ENCODE results near the gene CCDC148. TPM values are rescaled to one million over a fixed set of nuclear protein-coding genes. Genes with fewer than 3 reads are reported as not detected.
A peak's percentile ranks its signal among the peaks of the same experiment; 100 is the strongest.

The CCDC148 gene
- total RNA-seq, result under 1 TPM in 1 of 3 donors, not detected in 2; 0.14 TPM

GRCh38 chr2:158456309-158457066, at the start of gene CCDC148, which contains the start of gene PKP4:
CCDC148 (minus strand) TSS chr2:158456753; CDS start chr2:158456439, 314 bp downstream.
PKP4 (plus strand) TSS chr2:158456952; CDS start chr2:158533185, 76,233 bp downstream.
- Mint-ChIP-seq H3K27me3 (ENCODE audit: low read depth) (peaks cover 3% of the 10 kb centered on the region), H3K9me3 (no peaks in the 10 kb centered on the region), H3K36me3 (ENCODE audit: insufficient read depth) (no peaks in the 10 kb centered on the region), H3K4me1 (ENCODE audit: low read depth) (peaks cover 21% of the 10 kb centered on the region), H3K4me3 (peak within 1 kb of the TSS; percentile 92)
- ATAC-seq, result peak; percentile 91 to 92
- DNase-seq, result peak; percentile 86

DNA sequence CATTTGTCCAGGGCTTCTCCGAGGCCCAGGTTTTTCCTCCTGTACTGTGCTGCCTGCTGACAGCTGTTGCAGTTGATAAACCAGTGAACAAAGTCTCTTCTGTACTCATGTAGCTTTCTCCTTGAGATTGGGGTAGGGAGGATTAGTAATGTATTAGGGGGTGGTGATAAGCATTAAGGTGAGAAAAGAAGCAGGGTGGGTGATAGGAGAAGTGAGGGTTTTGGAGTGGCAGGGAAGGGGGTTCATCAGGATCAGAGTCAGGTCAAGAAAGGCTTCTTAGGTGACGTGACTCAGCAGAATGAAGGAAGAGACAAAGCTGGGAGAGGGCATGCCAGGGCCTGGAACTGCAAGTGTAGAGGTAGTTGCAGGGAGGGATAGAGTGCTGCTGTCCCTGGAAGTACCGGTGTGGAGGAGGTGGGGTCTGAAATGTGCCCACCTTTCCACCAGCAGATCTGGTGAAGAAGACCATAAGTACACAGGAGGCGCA, 48.9 kb upstream of the CCDC148 start:
- Mint-ChIP-seq H3K36me3 (ENCODE audit: insufficient read depth) (peaks cover 3% of the 10 kb centered on the region), H3K27me3 (ENCODE audit: low read depth) (no peaks in the 10 kb centered on the region), H3K9me3 (no peaks in the 10 kb centered on the region), H3K4me3 (no peak overlapping the region), H3K4me1 (ENCODE audit: low read depth) (peaks cover 16% of the 10 kb centered on the region)
- no peak for DNase-seq
- no peak for ATAC-seq

GRCh38 chr2:158504088-158504487, 47.5 kb upstream of the CCDC148 start:
- H3K4me3 Mint-ChIP-seq, result no peak overlapping the region
- ATAC-seq (no peak), DNase-seq (no peak)
- H3K4me1 Mint-ChIP-seq (ENCODE audit: low read depth), result peaks cover 12% of the 10 kb centered on the region
- H3K27me3 Mint-ChIP-seq (ENCODE audit: low read depth), result no peaks in the 10 kb centered on the region
- H3K36me3 Mint-ChIP-seq (ENCODE audit: insufficient read depth), result peaks cover 3% of the 10 kb centered on the region
- H3K9me3 Mint-ChIP-seq, result no peaks in the 10 kb centered on the region

GRCh38 chr2:158502974-158503373, 46.4 kb upstream of the CCDC148 start:
- Mint-ChIP-seq H3K4me1 (ENCODE audit: low read depth) (peaks cover 12% of the 10 kb centered on the region), H3K36me3 (ENCODE audit: insufficient read depth) (peaks cover 3% of the 10 kb centered on the region), H3K9me3 (no peaks in the 10 kb centered on the region), H3K27me3 (ENCODE audit: low read depth) (no peaks in the 10 kb centered on the region), H3K4me3 (no peak overlapping the region)
- DNase-seq, result no peak
- ATAC-seq, result no peak

DNA sequence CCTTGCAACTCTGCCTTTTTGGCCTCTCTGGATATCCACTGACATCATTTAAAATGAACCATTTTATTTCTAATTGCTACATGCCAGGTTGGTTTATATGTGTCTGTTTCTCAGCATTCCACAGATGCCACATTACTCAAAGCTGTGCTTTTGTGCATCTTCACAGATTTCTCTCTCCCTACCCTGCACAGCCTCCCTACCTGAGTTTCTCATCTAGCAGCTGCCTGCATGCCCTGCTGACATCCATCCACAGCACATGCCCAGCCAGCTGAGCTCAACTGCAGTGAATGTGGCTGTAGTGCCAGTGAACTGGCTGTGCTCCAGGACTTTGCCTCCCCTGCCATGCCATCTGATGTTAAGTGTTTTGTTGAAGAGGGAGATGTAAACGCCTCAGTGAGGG, 44.7 kb upstream of the CCDC148 start:
- Mint-ChIP-seq H3K4me1 (ENCODE audit: low read depth) (peaks cover 5% of the 10 kb centered on the region), H3K4me3 (no peak overlapping the region), H3K9me3 (no peaks in the 10 kb centered on the region), H3K36me3 (ENCODE audit: insufficient read depth) (peaks cover 6% of the 10 kb centered on the region), H3K27me3 (ENCODE audit: low read depth) (no peaks in the 10 kb centered on the region)
- DNase-seq, result no peak
- ATAC-seq, result no peak

DNA sequence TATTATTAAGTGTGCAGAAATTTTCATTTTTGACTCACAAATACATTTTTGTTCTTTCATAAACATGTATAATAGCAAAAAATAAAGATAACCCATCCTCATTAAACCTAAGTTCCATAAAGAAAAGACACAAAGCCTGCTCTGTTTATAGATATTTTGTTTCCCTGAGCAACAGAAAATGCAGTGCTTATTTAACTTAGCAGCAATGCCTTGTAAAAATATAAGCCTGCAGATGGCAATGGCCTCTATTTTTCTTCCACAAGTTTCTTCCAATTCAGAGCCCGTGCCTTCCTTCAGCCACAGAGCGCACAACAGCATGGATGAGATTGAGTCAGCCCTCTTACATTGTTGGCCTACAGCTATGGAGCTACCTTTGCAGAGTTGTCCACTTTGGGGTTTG, 43.8 kb upstream of the CCDC148 start:
- Mint-ChIP-seq H3K4me3 (no peak overlapping the region), H3K9me3 (no peaks in the 10 kb centered on the region), H3K4me1 (ENCODE audit: low read depth) (peaks cover 5% of the 10 kb centered on the region), H3K27me3 (ENCODE audit: low read depth) (no peaks in the 10 kb centered on the region), H3K36me3 (ENCODE audit: insufficient read depth) (peaks cover 6% of the 10 kb centered on the region)
- ATAC-seq (no peak), DNase-seq (no peak)

GRCh38 chr2:158499383-158499782, 42.8 kb upstream of the CCDC148 start:
- no peaks in the 10 kb centered on the region for H3K9me3 Mint-ChIP-seq
- H3K36me3 Mint-ChIP-seq (ENCODE audit: insufficient read depth), result peaks cover 6% of the 10 kb centered on the region
- DNase-seq, result no peak
- H3K4me3 Mint-ChIP-seq, result no peak overlapping the region
- no peak for ATAC-seq
- no peaks in the 10 kb centered on the region for H3K27me3 Mint-ChIP-seq (ENCODE audit: low read depth)
- H3K4me1 Mint-ChIP-seq (ENCODE audit: low read depth), result peaks cover 3% of the 10 kb centered on the region

DNA sequence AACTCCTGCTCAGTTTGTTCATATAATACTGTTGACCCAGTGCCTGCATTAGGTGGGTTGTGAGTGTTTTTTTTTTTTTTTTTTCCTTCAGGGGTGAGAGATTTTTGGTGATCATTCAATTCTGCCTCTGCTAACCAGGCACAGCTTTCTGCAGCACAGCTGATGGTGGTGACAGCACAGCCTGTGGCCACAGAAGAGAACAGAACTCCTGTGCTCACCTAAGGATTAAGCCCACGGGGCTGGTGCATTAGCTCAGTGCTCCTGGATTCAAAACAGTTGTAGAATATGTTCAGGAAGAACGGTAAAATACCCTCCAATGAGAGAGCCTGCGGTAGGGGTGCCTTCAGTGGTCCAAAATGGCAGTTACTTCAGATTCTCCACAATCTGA, 42.2 kb upstream of the CCDC148 start:
- no peak for ATAC-seq
- Mint-ChIP-seq H3K36me3 (ENCODE audit: insufficient read depth) (peaks cover 6% of the 10 kb centered on the region), H3K27me3 (ENCODE audit: low read depth) (no peaks in the 10 kb centered on the region), H3K4me1 (ENCODE audit: low read depth) (peaks cover 3% of the 10 kb centered on the region), H3K4me3 (no peak overlapping the region), H3K9me3 (no peaks in the 10 kb centered on the region)
- DNase-seq, result no peak

- DNase-seq, result no peak
- no peak overlapping the region for H3K4me3 Mint-ChIP-seq
- peaks cover 3% of the 10 kb centered on the region for H3K4me1 Mint-ChIP-seq (ENCODE audit: low read depth)
- H3K27me3 Mint-ChIP-seq (ENCODE audit: low read depth), result no peaks in the 10 kb centered on the region
- no peaks in the 10 kb centered on the region for H3K9me3 Mint-ChIP-seq
- ATAC-seq, result no peak
- H3K36me3 Mint-ChIP-seq (ENCODE audit: insufficient read depth), result peaks cover 6% of the 10 kb centered on the region
These were observed 41.6 kb upstream of the CCDC148 start for GRCh38 chr2:158498043-158498748.

DNA sequence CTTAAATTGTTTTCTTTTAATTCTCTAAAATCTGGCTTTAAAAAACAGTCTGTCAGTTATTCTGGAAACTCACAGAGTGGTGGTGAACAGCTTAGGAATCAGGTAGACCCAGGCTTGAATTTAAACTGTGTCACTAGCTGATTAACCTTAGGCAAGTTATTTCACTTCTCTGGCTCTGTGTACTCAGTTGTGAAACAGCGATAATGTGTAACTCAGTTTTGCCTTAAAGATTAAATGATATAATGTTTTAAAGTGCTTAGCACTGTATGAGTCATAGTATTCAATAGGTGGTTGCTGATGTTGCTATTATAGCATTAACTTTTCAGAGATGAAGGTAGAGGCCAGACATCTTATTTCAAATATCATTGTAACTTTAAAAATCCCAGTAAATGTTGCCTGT, 40.9 kb upstream of the CCDC148 start:
- DNase-seq (no peak), ATAC-seq (peak in 1 of 2 donors; percentile 10)
- no peaks in the 10 kb centered on the region for H3K27me3 Mint-ChIP-seq (ENCODE audit: low read depth)
- peaks cover 3% of the 10 kb centered on the region for H3K4me1 Mint-ChIP-seq (ENCODE audit: low read depth)
- no peaks in the 10 kb centered on the region for H3K9me3 Mint-ChIP-seq
- no peak overlapping the region for H3K4me3 Mint-ChIP-seq
- peaks cover 6% of the 10 kb centered on the region for H3K36me3 Mint-ChIP-seq (ENCODE audit: insufficient read depth)

- no peak overlapping the region for H3K4me3 Mint-ChIP-seq
- H3K9me3 Mint-ChIP-seq, result no peaks in the 10 kb centered on the region
- ATAC-seq, result no peak
These were observed 40.4 kb upstream of the CCDC148 start for GRCh38 chr2:158496986-158497385.

GRCh38 chr2:158495175-158495574, 38.6 kb upstream of the CCDC148 start:
- Mint-ChIP-seq H3K36me3 (ENCODE audit: insufficient read depth) (peaks cover 3% of the 10 kb centered on the region), H3K4me3 (no peak overlapping the region), H3K9me3 (no peaks in the 10 kb centered on the region), H3K4me1 (ENCODE audit: low read depth) (peaks cover 3% of the 10 kb centered on the region), H3K27me3 (ENCODE audit: low read depth) (no peaks in the 10 kb centered on the region)
- ATAC-seq (no peak), DNase-seq (no peak)

More at GRCh38 chr2:158496986-158497385, 40.4 kb upstream of the CCDC148 start:
- H3K27me3 Mint-ChIP-seq (ENCODE audit: low read depth), result no peaks in the 10 kb centered on the region
- no peak for DNase-seq
- H3K36me3 Mint-ChIP-seq (ENCODE audit: insufficient read depth), result peaks cover 6% of the 10 kb centered on the region
- H3K4me1 Mint-ChIP-seq (ENCODE audit: low read depth), result peaks cover 3% of the 10 kb centered on the region

GRCh38 chr2:158493458-158493857, 36.9 kb upstream of the CCDC148 start:
- Mint-ChIP-seq H3K36me3 (ENCODE audit: insufficient read depth) (peaks cover 3% of the 10 kb centered on the region), H3K9me3 (no peaks in the 10 kb centered on the region), H3K4me1 (ENCODE audit: low read depth) (peaks cover 1% of the 10 kb centered on the region), H3K27me3 (ENCODE audit: low read depth) (no peaks in the 10 kb centered on the region), H3K4me3 (no peak overlapping the region)
- ATAC-seq (no peak), DNase-seq (no peak)

GRCh38 chr2:158491072-158491471, 34.5 kb upstream of the CCDC148 start:
- Mint-ChIP-seq H3K4me1 (ENCODE audit: low read depth) (no peaks in the 10 kb centered on the region), H3K9me3 (no peaks in the 10 kb centered on the region), H3K27me3 (ENCODE audit: low read depth) (no peaks in the 10 kb centered on the region), H3K36me3 (ENCODE audit: insufficient read depth) (peaks cover 2% of the 10 kb centered on the region), H3K4me3 (no peak overlapping the region)
- DNase-seq (no peak), ATAC-seq (no peak)

Measured in activated T-cell treated with anti-CD3 and anti-CD28 coated beads, Interleukin-2, amount 50 U/mL, for 4 hours (primary cell).